WTC11 (cell line): ENCODE results near the gene MDK.

Source experiments
- CTCF ChIP-seq: fragments of 200-600 bp; IDR thresholded peaks from 2 replicates; pipeline ENCODE4 v1.8.0; 2022; ENCODE audit warnings: antibody characterized with exemption
- FOXP4 ChIP-seq: sonication (generic); formaldehyde crosslinking; IDR thresholded peaks from 2 replicates; pipeline ENCODE4 v1.8.0; 2022; ENCODE audit warnings: mild to moderate bottlenecking, missing genetic modification reagents
- PRRX2 ChIP-seq: fragments of 250-450 bp; sonication (Bioruptor Pico); IDR thresholded peaks from 2 replicates; pipeline ENCODE4 v1.8.0; 2021; ENCODE audit warnings: mild to moderate bottlenecking
- SP1 ChIP-seq: sonication (generic); formaldehyde crosslinking; conservative IDR thresholded peaks from 2 replicates; pipeline ENCODE4 v1.8.1; 2022; ENCODE audit warnings: missing genetic modification reagents
- USF1 ChIP-seq: sonication (generic); formaldehyde crosslinking; IDR thresholded peaks from 2 replicates; pipeline ENCODE4 v1.8.0; 2022; ENCODE audit warnings: mild to moderate bottlenecking, missing genetic modification reagents
- ZNF423 ChIP-seq: fragments of 250-450 bp; sonication (Bioruptor Pico); IDR thresholded peaks from 2 replicates; pipeline ENCODE4 v2.1.2; 2022; ENCODE audit warnings: mild to moderate bottlenecking, moderate library complexity

GRCh38 chr11:46427364-46427763, 45.9 kb downstream of the MDK start:
- TF ChIP-seq USF1 (CRISPR knock-in tag) (no peak; the same call in 1 of the 2 replicates), ZNF423 (CRISPR knock-in tag) (peak; percentile 49; the same call in 1 of the 2 replicates), SP1 (no peak), FOXP4 (CRISPR knock-in tag) (no peak), PRRX2 (CRISPR knock-in tag) (no peak), CTCF (no peak)
